Stimulated activated CD4-positive, alpha-beta T cell treated with anti-CD3 and anti-CD28 coated beads, Interleukin-4, amount 100 ng/mL, for 1 hour (primary cell): ENCODE results near the gene PRICKLE4.
"Not testable (repeated sequence)": the region's sequence is repeated elsewhere in the genome, so short reads cannot be mapped to it uniquely, and the experiment has no call there.

Experiments
- DNase-seq: peaks from one replicate; pipeline ENCODE4 v3.0.0-alpha.2; 2020

The PRICKLE4 gene

DNA sequence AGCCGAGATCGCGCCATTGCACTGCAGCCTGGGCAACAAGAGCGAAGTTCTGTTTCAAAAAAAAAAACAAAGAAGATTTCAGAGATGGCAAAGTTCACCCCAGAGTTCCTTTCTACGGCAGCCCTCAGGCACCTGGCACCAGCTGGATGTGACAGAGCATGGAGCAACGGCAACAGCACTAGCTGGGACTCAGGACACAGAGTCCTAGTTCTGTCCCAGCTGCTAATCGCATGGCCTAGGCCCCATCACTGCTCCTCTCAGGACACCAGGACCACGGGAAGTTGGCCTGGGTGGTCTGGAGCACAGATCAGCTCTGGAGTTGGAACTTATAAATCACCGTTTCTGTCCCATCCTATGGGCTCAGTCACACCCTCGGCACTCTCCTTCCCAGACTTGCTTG, 34.5 kb upstream of the PRICKLE4 start:
- no peak for DNase-seq

DNA sequence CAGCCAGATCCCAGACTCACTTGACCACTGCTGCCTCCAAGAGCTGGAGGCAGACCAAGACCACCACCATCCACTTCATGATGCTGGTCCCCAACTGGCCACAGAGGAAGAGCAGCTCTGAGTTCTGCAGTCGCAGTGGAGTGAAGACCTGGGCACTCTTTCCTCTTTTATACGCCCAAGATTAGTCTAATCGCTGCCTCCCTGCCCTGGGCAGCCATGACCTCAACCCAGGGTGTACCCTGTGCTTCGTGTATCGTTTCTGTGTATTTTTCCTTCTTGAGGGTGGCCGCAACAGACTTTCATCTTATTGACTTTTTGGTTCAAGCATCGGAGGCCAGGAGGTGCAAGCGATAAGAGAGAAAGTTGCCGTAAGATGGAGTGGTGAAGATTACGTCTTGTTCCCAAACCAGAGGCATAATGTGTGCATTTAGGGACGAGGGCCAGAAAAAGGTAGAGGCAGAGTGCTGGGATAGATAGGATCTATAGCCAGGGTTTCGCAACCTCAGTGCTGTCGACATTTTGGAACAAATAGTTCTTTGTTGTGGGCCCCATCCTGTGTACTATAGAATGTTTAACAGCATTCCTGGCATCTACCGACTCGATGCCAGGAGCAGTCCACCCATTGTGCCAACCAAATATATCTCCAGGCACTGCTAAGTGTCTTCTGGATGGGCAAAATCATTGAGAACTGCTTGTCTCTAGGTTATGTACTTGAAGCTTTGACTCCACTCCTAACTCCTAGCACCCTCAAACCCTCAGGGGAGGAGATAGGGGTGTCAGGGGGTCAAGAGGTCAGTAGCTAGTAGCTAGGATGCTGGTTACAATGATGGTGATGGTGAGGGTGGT, 33.1 kb upstream of the PRICKLE4 start, which contains the start of gene PGC:
TSS of gene PGC (minus strand) at position 142 of the 846 bp plus-strand sequence. CDS start at position 79, 63 bp downstream.
- DNase-seq: no peak

DNA sequence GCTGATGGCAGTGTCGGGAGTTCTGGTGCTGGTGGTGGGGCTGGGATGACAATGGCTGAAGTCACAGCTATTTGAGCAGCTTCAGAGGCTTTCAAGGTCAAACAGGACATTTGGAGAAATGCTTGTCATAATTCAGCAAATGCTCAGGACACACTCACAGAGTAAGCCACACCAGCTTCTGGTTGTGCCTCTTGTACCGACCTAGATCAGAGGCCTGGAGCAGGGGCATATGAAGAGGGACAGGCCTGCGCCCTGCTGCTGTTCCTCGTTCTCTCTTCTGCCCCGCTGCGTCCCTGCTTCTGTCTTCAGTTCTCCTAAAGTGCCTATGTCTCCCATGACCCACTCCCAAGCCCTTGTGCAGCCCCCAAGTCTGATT, 32.5 kb upstream of the PRICKLE4 start:
- no peak for DNase-seq

DNA sequence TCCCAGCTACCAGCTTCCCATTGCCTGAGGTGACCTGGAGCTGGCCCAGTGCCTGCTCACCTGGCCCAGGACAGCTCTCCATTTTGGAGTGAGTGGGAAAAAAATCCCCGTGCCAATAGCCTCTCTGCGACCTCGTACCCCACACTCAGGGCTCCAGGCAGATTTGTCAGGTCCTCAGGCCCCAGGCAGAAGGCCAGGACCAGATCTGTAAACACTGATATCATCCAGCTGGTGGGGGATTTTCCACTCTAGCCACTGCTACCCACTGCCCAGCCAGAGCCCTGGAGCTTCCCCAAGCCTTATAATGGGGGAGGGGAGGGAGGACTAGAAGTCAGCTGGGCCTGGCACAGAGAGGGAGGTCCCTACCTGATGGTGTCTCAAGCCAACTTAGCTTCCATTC, 32.0 kb upstream of the PRICKLE4 start:
- no peak for DNase-seq

DNA sequence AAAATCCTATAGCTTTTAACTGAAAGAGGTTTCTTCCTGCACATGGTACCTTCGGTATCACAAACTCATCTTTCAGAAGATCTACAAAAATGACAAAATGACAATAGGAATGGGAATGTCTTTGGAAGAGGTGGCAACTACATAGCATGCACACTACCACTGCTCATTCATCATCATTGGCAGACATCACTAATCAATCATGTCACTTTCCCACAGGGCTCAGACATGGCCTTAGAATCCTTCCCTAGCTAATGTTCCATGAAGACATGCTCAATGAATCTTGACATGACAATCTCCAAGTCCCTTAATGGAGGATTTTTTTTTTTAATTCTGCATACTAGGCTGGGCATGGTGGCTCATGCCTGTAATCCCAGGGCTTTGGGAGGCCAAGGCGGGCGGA, 30.2 kb upstream of the PRICKLE4 start:
- DNase-seq: no peak

DNA sequence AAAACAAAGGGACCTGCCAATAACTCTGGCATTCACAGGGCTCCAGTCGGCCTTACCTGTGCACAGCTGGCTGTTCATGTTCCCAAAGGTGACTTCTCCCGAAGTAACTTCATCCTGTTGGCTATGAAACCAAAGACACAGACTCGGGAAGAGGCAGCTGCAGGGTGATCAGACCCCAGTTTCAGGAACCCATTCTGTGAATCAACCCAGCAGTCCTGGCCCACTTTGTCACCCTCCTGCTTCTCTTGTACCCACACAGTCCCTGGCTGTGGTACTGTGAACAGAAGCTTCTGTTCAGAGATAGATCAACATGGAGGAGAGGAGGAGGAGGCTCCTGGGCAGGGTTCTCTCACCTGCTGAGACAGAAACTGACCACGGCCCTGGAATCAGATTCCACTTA, 24.7 kb upstream of the PRICKLE4 start:
- no peak for DNase-seq

DNA sequence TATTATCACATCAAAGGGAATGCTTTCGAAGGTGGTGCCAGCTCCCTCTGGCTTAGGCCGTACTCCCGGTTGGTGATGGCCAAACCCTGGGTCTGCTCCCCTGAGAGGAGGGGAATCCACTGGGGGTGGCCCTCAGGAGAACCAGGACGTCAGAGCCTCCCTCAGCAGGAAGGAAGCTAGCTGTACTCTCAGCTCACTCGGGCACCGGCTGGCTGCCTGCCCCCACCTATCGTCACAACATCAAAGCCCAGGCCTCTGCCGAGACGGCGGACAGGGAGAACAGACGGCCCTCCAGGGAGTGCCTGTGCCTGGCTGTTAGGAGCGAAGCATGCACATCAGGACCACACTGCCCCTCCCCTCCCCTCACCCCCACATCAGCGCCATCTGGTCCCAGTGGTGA, 24.2 kb upstream of the PRICKLE4 start:
- DNase-seq: no peak

DNA sequence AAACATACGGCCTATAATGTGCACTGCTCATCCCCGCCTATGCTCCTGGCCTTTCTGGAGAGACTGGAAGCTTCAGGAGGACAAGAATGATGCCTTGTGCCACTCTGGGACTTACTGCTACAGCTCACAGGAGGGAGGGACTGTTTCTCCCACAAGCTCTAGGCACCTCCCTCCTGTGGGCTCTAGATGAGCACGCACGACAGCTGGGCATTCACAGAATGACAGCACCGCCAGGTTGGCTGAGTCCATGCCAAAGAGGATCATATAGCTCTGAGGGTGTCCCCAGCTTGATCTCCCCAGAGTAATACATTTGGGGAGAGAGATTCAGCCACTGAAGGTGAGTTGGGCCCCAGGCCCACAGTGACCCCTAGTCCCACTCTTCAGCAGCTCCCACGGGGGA, 23.3 kb upstream of the PRICKLE4 start:
- no peak for DNase-seq

DNA sequence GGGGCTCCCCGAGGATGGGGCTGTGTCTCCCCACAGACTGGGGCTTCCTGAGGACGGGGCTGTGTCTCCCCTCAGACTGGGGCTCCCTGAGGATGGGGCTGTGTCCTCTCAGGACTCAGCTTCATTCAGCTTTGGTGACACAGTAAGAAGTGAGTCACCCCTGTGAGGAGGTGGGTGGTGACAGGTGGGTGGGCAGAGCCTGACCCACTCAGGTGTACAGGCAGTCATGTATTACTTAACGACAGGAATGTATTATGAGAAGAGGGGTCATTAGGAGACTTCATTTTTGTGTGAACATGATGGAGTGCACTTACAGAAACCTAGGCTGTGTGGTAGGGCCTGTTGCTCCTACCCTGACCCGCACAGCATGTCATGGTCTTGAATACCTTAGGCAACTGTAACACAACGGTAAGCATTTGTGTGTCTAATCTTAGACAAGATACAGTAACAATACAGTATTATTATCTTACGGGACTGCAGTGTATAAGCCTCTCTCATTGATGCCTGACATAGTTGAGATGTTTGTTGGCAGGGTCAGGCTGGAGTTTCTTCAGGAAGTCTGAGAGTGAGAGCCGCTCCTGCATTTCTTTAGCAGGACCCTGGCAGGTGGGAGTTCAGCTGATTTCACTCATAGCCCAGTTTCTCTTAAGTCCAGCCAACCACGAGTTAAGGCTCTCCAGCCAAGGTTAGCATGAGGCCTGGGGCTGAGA, 22.5 kb upstream of the PRICKLE4 start:
- DNase-seq: no peak

DNA sequence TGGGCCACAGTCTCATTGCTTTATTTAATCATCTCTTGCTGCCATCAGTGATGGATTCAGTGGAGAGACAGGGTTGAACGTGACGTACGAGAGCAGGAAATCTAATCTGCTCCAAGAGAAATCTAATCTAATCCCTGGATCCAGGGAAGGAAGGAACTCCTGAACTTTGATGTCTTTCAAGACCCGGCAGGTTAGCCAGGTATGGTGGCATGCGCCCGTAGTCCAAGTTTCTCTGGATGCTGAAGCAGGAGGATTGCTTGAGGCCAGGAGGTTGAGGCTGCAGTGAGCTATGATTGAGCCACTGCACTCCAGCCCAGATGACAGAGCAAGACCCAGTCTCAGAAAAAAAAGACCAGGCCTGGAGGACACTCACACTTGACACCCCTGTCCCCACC, 21.9 kb upstream of the PRICKLE4 start:
- DNase-seq: no peak

DNA sequence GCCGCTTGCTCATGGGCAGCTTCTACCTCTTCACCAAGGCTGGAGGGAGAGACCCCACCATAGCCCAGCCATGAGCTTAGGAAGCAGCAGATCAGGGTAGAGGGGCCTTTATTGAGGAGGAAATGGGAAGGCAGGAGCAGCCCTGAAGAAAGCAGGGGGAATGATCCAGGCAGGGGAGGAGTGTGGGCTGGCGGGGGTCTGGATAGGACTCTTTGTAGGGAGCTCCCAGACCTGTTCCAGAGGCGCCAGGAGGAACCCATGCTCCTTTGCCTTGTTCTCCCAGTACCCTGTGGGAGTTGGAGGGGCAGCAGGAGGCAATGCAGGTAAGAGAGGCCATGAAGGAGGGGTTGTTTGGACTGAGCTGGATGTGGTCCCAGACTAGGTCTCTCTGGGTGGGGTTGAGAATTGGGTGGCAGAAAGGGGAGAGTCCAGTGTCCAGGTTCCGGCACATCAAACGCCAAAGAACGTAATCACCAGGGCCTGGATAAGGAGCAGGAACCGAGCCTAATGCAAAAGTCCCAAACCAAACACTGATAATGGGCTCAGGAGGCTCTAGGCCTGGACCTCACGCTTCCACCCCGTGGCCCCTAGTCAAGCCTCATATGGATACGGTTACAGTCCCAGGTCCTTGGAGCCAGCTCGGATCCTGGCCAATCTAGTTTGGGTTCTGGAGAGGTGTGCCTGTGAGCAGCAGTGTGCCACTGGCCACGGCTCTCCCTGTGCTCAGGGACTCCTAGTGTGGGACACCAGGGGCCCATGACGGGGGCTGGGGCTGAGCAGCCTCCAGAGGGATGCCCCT, 21.3 kb upstream of the PRICKLE4 start:
- DNase-seq: no peak

DNA sequence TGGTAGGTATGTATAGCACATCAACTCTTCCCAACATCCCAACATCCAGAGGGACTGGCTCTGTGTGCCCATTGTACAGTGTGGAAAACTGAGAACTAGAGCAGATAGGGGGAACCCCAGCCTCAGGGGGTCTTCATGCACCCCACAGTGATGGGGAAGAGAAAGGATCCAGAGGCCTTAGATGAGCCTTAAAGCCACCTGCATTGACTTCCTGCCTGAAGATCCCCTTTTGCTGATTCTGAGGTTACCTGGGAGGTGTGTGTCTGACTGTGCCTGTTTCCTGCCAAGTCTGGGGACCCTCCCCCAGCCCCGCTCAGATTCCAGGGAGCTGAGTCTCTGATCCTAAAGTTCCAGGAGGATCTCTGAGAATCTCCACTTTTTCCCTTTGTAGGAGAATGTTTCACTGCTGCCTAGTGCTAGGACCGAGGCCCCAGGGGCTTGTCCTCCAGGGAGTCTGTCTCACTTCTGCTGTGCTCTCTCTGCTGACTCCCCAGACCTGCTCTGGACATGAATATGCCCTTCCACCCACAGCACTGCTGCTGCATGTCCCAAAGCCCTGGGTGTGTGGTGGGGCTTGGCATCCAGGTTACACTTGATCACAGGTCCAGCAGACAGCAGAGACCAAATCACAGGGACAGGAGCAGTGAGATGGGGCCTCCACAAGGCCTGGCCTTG, 20.5 kb upstream of the PRICKLE4 start:
- no peak for DNase-seq

DNA sequence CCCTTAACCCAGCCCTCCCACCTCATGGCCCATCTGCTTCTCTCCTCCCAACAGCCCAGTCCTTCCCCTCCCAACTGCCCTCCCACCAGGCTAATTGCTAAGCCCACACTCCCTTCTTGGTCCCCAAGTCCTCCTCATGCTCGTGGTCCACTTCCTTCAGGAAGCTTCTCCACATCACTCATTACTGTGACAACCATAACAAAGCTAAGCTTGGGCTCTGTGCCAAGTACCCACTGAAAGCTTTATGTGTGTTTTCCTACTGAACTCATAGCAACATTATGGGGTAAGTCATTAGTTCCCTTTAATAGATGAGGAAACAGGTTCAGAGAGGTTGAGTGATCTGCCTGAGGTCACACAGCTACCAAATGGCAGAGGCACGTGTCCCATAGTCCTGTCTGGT, 17.1 kb upstream of the PRICKLE4 start:
- no peak for DNase-seq

DNA sequence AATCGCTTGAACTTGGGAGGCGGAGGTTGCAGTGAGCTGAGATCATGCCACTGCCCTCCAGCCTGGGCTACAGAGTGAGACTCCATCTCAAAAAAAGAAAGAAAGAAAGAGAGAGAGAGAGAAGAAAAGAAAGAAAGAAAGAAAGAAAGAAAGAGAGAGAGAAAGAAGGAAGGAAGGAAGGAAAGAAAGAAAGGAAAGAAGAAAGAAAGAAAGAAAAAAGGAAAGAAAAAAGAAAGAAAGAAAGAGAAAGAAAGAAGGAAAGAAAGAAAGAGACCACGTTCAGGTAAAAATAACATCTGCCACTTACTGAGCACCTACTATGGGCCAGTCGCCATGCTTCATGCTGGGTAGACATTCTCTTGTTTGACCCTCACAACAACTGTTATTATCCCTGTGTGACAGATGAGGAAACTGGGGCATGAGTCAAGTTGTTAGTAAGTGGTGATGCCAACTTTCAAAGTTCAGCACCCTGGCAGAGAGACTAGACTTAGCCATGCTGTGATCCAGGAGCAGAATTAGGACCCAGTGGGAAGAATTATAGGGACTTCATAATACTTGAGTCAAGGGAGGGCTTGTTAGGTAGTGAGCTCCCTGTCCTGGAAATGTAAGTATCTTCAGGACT, 14.4 kb upstream of the PRICKLE4 start:
- not testable (repeated sequence) for DNase-seq

DNA sequence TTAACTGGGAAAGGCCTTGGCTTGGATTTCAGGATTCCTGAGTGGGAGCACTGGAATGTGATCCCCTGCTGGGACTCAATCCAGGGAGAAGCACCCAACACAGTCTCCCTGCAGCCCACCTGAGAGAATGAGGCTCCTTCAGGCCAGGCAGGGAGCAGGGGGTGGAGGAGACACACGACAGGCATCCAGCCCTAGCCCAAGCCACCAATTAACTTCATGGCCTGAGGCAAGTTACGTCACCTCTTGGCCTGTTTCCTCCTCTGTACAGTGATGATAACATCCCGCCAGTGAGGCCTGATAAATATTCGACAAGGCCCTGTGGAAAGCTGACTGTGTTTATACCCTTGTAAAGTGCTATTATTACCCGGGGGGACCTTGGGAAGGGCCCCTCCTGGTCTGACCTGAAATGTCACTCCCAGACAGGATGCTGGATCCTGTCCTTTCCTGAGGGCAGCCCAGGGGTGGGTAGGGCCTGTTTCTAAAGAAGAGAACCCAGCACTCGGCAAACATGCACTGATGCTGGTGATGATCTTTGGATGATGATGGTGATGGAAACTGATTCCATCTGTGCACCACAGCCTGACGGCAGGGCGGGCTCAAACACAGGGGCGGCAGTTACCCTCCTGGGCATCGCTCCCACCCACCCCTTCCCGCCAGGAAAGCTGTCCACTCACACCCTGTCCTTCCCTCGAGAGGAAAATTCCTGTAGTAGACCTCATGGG, 13.3 kb upstream of the PRICKLE4 start:
- no peak for DNase-seq

DNA sequence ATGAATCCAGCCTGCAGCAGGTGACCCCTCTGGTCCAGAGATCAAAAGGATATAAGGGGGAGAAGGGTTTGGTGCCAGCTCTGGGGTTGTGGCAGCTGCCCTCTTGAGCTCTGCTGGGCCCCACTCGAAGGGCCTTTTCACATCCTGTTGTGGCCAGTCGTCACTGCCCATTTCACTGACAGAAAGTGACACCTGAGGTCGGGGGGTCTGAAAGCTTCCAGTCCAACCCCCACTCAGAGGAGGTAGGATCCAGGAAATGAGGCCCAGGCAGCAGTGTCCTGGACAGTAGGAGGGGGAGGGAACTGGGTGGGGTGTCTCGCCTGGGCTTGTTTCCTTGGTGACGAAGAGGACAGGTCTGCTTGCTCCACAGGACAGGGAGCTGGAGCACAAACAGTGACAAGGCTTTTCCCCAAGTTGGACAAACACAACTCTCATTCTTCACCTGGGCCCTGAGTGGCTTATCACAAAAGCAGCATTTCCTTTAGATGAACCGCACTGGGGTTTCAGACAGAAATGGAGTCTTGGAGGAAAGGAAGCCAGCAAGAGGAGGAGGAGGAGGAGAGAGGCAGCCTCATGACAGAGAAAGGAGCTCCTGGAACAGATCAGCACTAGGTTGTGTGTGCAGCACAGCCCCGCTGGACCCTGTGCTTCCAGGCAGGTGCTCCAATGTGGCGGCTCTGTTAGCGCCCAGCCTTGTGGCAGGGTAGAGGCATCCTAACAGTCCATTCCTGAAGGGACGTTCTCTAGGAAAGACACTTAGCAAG, 11.9 kb upstream of the PRICKLE4 start:
- no peak for DNase-seq

DNA sequence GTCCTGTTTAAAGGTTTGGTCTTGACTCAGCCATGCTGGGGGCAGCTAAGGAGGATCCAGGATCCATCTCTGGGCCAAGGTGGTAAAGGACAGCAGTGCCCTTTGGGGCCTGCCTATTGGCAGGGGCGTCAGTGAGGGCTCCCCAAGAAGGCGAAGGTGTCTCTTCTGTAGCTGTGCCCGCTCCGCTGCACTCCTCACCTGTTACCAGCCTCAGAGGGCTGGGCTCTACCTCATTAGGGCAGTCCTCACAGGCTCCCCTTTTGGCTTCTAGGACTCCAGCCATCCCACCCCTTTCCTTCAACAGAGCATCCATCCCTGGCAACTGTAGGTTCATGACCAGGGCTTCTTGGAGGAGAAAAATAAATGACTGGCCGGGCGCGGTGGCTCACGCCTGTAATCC, 11.2 kb upstream of the PRICKLE4 start:
- no peak for DNase-seq

DNA sequence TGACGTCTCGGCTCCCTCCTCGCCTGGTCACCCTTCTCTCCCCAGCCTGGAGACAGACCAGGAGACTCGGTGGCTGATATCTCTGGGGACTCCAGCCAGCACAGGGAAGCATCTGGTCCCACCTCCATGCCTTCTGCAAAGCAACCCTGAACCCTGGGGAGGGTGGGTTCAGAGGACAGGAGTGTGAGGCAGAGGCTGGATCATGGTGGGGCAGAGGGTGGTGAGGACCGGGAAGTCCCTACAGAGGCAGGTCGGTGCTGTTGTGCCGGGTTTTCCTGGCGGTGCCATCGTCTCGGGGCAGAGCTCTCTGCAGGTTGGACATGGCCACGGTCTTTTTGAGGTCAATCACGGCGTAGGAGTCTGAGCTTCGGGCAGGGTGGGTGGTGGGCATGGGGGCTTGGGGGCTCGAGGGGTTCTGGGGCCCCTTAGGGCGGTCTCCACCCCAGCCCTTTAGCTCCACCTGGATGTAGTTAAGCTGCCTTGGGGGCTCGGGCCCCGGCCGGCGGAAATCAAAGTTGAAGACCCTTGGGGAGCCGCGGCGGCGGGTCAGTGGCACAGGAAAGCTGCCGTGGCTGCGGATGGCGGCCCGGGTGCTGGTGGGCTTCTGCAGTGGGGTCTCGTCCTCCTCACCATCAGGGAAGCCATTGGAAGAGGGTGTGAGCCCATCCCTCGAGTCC, 10.1 kb upstream of the PRICKLE4 start:
- DNase-seq: no peak

DNA sequence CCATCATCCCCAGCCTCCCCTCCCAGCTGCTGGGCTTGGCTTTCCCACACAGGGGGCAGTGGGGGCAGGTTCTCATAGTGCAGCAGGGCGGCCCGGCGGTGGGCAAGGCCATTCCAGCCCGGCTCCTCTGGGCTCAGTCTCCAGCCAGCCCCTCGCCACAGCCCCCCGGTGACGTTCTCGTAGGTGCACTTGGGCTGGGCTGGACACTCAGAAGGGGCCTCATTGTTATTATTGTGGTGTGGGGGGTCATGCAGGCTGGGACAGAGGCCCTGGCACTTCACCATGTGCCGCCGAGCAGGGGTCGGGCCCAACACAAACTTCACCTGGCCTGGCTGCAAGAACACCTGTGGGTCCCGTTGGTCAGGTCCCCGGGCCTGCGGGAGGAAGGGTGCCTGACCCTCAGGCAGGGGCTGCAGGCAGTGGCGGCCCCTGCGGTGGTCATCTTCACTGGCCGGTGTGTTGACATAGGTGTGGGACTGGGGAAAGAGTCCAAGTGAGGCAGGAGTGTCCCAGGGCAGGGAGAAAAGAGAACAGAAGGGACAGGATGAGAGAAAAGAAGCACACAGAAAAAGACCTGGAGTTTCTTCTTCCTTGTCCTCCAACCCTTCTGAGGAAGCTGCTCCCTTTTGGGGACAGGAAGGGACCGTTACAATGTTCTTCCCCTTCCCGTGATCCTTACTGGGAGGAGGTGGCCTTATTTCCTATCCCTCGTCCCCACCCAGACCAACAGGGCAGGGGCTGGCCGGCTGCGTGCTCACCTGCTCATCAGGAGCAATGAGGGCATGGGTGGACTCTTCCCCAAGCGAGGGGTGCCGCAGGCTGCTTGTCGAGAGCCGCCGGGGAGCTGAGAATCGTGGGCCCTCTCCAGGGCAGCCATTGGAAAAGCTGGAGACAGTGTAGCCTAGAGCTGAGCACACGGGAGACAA, 9.3 kb upstream of the PRICKLE4 start:
- no peak for DNase-seq
